HG03060 (cell line): ENCODE results near the gene BZW2.

Source experiments
- ATAC-seq: cut with Tn5 transposase; IDR thresholded peaks from one replicate; pipeline ENCODE4 v1.9.1; 2021; ENCODE audit warnings: low read depth, moderate number of reproducible peaks; ENCODE audit not compliant: unreplicated experiment

BZW2 gene

GRCh38 chr7:16645593-16646471 is at the start of gene BZW2, which contains the start of gene ANKMY2:
BZW2 (plus strand) TSS chr7:16646181; CDS start chr7:16665444, 19,263 bp downstream.
ANKMY2 (minus strand) TSS chr7:16645754; CDS start chr7:16645573, 181 bp downstream.
- peak; percentile 93 for ATAC-seq

GRCh38 chr7:16598015-16598414 is 48.0 kb upstream of the BZW2 start:
- no peak for ATAC-seq

- ATAC-seq = no peak
Observed at GRCh38 chr7:16599860-16600259, 46.1 kb upstream of the BZW2 start.

GRCh38 chr7:16603633-16604032 is 42.3 kb upstream of the BZW2 start:
- ATAC-seq = no peak

GRCh38 chr7:16604054-16604453 is 41.9 kb upstream of the BZW2 start:
- no peak for ATAC-seq

- ATAC-seq = no peak
Observed at GRCh38 chr7:16606704-16607103, 39.3 kb upstream of the BZW2 start.

GRCh38 chr7:16609842-16610450 is 36.0 kb upstream of the BZW2 start:
- ATAC-seq = peak; percentile 86

- ATAC-seq = no peak
Observed at GRCh38 chr7:16611711-16612110, 34.3 kb upstream of the BZW2 start.

GRCh38 chr7:16615228-16615627 is 30.8 kb upstream of the BZW2 start:
- ATAC-seq = no peak

GRCh38 chr7:16616122-16616521 is 29.9 kb upstream of the BZW2 start:
- no peak for ATAC-seq

GRCh38 chr7:16616542-16616941 is 29.4 kb upstream of the BZW2 start:
- no peak for ATAC-seq

GRCh38 chr7:16619979-16620408 is 26.0 kb upstream of the BZW2 start:
- ATAC-seq = peak; percentile 94

- no peak for ATAC-seq
Observed at GRCh38 chr7:16626388-16626787, 19.6 kb upstream of the BZW2 start.

- ATAC-seq = no peak
Observed at GRCh38 chr7:16627236-16627635, 18.7 kb upstream of the BZW2 start.

- no peak for ATAC-seq
Observed at GRCh38 chr7:16630654-16631053, 15.3 kb upstream of the BZW2 start.

GRCh38 chr7:16634271-16634738 is 11.7 kb upstream of the BZW2 start:
- no peak for ATAC-seq

GRCh38 chr7:16636555-16637101 is 9.4 kb upstream of the BZW2 start:
- ATAC-seq = no peak

GRCh38 chr7:16637379-16637778 is 8.6 kb upstream of the BZW2 start:
- no peak for ATAC-seq

GRCh38 chr7:16638282-16639280 is 7.4 kb upstream of the BZW2 start:
- no peak for ATAC-seq

- no peak for ATAC-seq
Observed at GRCh38 chr7:16644157-16644556, 1.8 kb upstream of the BZW2 start.
